ENCODE results near the gene BRAF. TPM values are rescaled to one million over a fixed set of nuclear protein-coding genes. Genes with fewer than 3 reads are reported as not detected.
A peak's percentile ranks its signal among the peaks of the same experiment; 100 is the strongest.
"Not testable (repeated sequence)": the region's sequence is repeated elsewhere in the genome, so short reads cannot be mapped to it uniquely, and the experiment has no call there.

Gene BRAF
- total and polyA plus RNA-seq, 2 donors from 2014 or later: 8.0 to 43.9 TPM

- Histone ChIP-seq H3K9ac (ENCODE audit: low read length in 3 of 3) (no peak overlapping the region), H3K36me3 (ENCODE audit: control insufficient read depth in 2 of 3, insufficient read depth in 3 of 3, low read length in 3 of 3) (no peaks in the 10 kb centered on the region), H3K9me3 (ENCODE audit: control insufficient read depth in 2 of 3, insufficient read depth in 1 of 3, low read length in 3 of 3) (no peaks in the 10 kb centered on the region), H3K4me3 (ENCODE audit: low read length in 3 of 3) (no peak overlapping the region), H3K27ac (ENCODE audit: low read depth in 2 of 2, low read length in 2 of 2) (no peak overlapping the region), H3K4me1 (ENCODE audit: control insufficient read depth in 2 of 3, insufficient read depth in 2 of 3, low read depth in 1 of 3, low read length in 3 of 3) (peaks cover 0 to 11% (median 9%) of the 10 kb centered on the region in 3 donors), H3K27me3 (ENCODE audit: control insufficient read depth, insufficient read depth, low read length) (no peaks in the 10 kb centered on the region)
- TF ChIP-seq CTCF (IDR thresholded peaks at IDR 0.05; ENCODE audit: borderline replicate concordance, extremely low read depth, insufficient read depth): no peak
- peak in 1 of 5 donors; percentile 67 for DNase-seq
- no peak for FAIRE-seq
- intact Hi-C loops (cut with DNase I): no loop called here
Measured at GRCh38 chr7:140695381-140695780, 229.3 kb downstream of the BRAF start.

- no peak overlapping the region for H3K9ac ChIP-seq (ENCODE audit: low read length in 3 of 3)
Measured at GRCh38 chr7:140694592-140694991, 230.1 kb downstream of the BRAF start.

GRCh38 chr7:140693849-140694248, 230.9 kb downstream of the BRAF start:
- FAIRE-seq; H3K9me3 ChIP-seq (ENCODE audit: control insufficient read depth in 2 of 3, insufficient read depth in 1 of 3, low read length in 3 of 3); H3K36me3 ChIP-seq (ENCODE audit: control insufficient read depth in 2 of 3, insufficient read depth in 3 of 3, low read length in 3 of 3); H3K4me3 ChIP-seq (ENCODE audit: low read length in 3 of 3); DNase-seq; H3K27ac ChIP-seq (ENCODE audit: low read depth in 2 of 2, low read length in 2 of 2); H3K27me3 ChIP-seq (ENCODE audit: control insufficient read depth, insufficient read depth, low read length); H3K9ac ChIP-seq (ENCODE audit: low read length in 3 of 3); intact Hi-C loops (cut with DNase I): not testable (repeated sequence)
- peaks cover 0 to 11% (median 9%) of the 10 kb centered on the region in 3 donors for H3K4me1 ChIP-seq (ENCODE audit: control insufficient read depth in 2 of 3, insufficient read depth in 2 of 3, low read depth in 1 of 3, low read length in 3 of 3)

More at GRCh38 chr7:140694592-140694991, 230.1 kb downstream of the BRAF start:
- no peak for TF ChIP-seq CTCF (IDR thresholded peaks at IDR 0.05; ENCODE audit: borderline replicate concordance, extremely low read depth, insufficient read depth)
- Histone ChIP-seq H3K27ac (ENCODE audit: low read depth in 2 of 2, low read length in 2 of 2) (no peak overlapping the region), H3K4me1 (ENCODE audit: control insufficient read depth in 2 of 3, insufficient read depth in 2 of 3, low read depth in 1 of 3, low read length in 3 of 3) (peaks cover 0 to 11% (median 9%) of the 10 kb centered on the region in 3 donors), H3K36me3 (ENCODE audit: control insufficient read depth in 2 of 3, insufficient read depth in 3 of 3, low read length in 3 of 3) (no peaks in the 10 kb centered on the region), H3K4me3 (ENCODE audit: low read length in 3 of 3) (no peak overlapping the region), H3K27me3 (ENCODE audit: control insufficient read depth, insufficient read depth, low read length) (no peaks in the 10 kb centered on the region), H3K9me3 (ENCODE audit: control insufficient read depth in 2 of 3, insufficient read depth in 1 of 3, low read length in 3 of 3) (no peaks in the 10 kb centered on the region)
- intact Hi-C loops (cut with DNase I): no loop called here
- DNase-seq (no peak), FAIRE-seq (no peak)

GRCh38 chr7:140691376-140692045, 233.2 kb downstream of the BRAF start:
- no peak for TF ChIP-seq CTCF (IDR thresholded peaks at IDR 0.05; ENCODE audit: borderline replicate concordance, extremely low read depth, insufficient read depth)
- DNase-seq (peak in 1 of 5 donors; percentile 46), FAIRE-seq (no peak)
- no peak overlapping the region for H3K9ac ChIP-seq (ENCODE audit: low read length in 3 of 3)
- H3K9me3 ChIP-seq (ENCODE audit: control insufficient read depth in 2 of 3, insufficient read depth in 1 of 3, low read length in 3 of 3): no peaks in the 10 kb centered on the region
- no peaks in the 10 kb centered on the region for H3K27me3 ChIP-seq (ENCODE audit: control insufficient read depth, insufficient read depth, low read length)
- no peaks in the 10 kb centered on the region for H3K36me3 ChIP-seq (ENCODE audit: control insufficient read depth in 2 of 3, insufficient read depth in 3 of 3, low read length in 3 of 3)
- H3K27ac ChIP-seq (ENCODE audit: low read depth in 2 of 2, low read length in 2 of 2): no peak overlapping the region
- intact Hi-C loops (cut with DNase I): no loop called here
- no peak overlapping the region for H3K4me3 ChIP-seq (ENCODE audit: low read length in 3 of 3)
- peaks cover 0 to 3% (median 0%) of the 10 kb centered on the region in 3 donors for H3K4me1 ChIP-seq (ENCODE audit: control insufficient read depth in 2 of 3, insufficient read depth in 2 of 3, low read depth in 1 of 3, low read length in 3 of 3)
